Hepatocyte (in vitro differentiated cells): ENCODE measurements around the gene TGFB1. TPM values are rescaled to one million over a fixed set of nuclear protein-coding genes. Genes with fewer than 3 reads are reported as not detected.

Source experiments
- DNase-seq: peaks from one replicate; pipeline ENCODE4 v3.0.0-alpha.2; 2016; ENCODE audit warnings: low spot score
- H2AFZ ChIP-seq: fragments of 200-600 bp; sonication (generic); 2 replicates; pipeline ENCODE4 v1.6.0; 2016; ENCODE audit warnings: antibody characterized with exemption, mild to moderate bottlenecking
- H3K27ac ChIP-seq: fragments of 200-600 bp; sonication (generic); 2 replicates; pipeline ENCODE4 v1.5.1; 2016; ENCODE audit warnings: mild to moderate bottlenecking
- H3K27me3 ChIP-seq: fragments of 200-600 bp; sonication (generic); 2 replicates; pipeline ENCODE4 v1.6.1; 2016
- H3K36me3 ChIP-seq: fragments of 200-600 bp; sonication (generic); replicated peaks from 2 replicates; pipeline ENCODE4 v1.5.1; 2016; ENCODE audit warnings: low read depth; ENCODE audit not compliant: insufficient read depth
- H3K4me1 ChIP-seq: fragments of 200-600 bp; sonication (generic); 2 replicates; pipeline ENCODE4 v1.5.1; 2016; ENCODE audit warnings: mild to moderate bottlenecking, moderate library complexity; ENCODE audit not compliant: insufficient read depth
- H3K4me2 ChIP-seq: fragments of 200-600 bp; sonication (generic); 2 replicates; pipeline ENCODE4 v1.6.0; 2016
- H3K4me3 ChIP-seq: fragments of 200-600 bp; sonication (generic); 2 replicates; pipeline ENCODE4 v1.5.1; 2016; ENCODE audit warnings: mild to moderate bottlenecking
- H3K79me2 ChIP-seq: fragments of 200-600 bp; sonication (generic); 2 replicates; pipeline ENCODE4 v1.6.0; 2017; ENCODE audit warnings: mild to moderate bottlenecking
- H3K9me2 ChIP-seq: fragments of 200-600 bp; sonication (generic); replicated peaks from 2 replicates; pipeline ENCODE4 v1.6.0; 2017; ENCODE audit warnings: mild to moderate bottlenecking; ENCODE audit not compliant: insufficient read depth
- H3K9me3 ChIP-seq: fragments of 200-600 bp; sonication (generic); 2 replicates; pipeline ENCODE4 v1.5.1; 2016; ENCODE audit warnings: low read depth, mild to moderate bottlenecking
- H4K20me1 ChIP-seq: fragments of 200-600 bp; sonication (generic); 2 replicates; pipeline ENCODE4 v1.6.0; 2016; ENCODE audit warnings: mild to moderate bottlenecking; ENCODE audit not compliant: insufficient read depth, poor library complexity, severe bottlenecking
- EZH2 ChIP-seq: fragments of 200-600 bp; sonication (generic); IDR thresholded peaks from 2 replicates; pipeline ENCODE4 v1.6.1; 2016; ENCODE audit warnings: antibody characterized with exemption, mild to moderate bottlenecking, borderline replicate concordance
- EZH2phosphoT487 ChIP-seq: fragments of 200-600 bp; sonication (generic); IDR thresholded peaks from one replicate; pipeline ENCODE4 v1.6.1; 2018; ENCODE audit warnings: antibody characterized with exemption, mild to moderate bottlenecking, low read depth, moderate library complexity; ENCODE audit not compliant: unreplicated experiment, severe bottlenecking
- WGBS: methylation state at CpG from one replicate; pipeline ENCODE4 v1.1.6; 2016; ENCODE audit warnings: low lambda C conversion rate; ENCODE audit errors: missing lambda C conversion rate; 5-methylcytosine and 5-hydroxymethylcytosine counted together
- polyA plus RNA-seq: library from polyadenylated mRNA; unstranded; fragments of >200 nt; fragmentation: Nextera tagmentation; extraction: Ambion mirVana; gene quantifications from 2 replicates; pipeline ENCODE4 v1.2.1, GENCODE V29; 2016
- total RNA-seq: library from RNA; depleted of rRNA; stranded (reverse); fragments of >200 nt; gene quantifications from 2 replicates; pipeline ENCODE4 v1.2.3, GENCODE V29; 2014
- TF ChIP-seq, protein P1 (sequence below): fragments of 200-600 bp; sonication (generic); IDR thresholded peaks from 2 replicates; pipeline ENCODE4 v1.5.1; 2016; ENCODE audit warnings: antibody characterized with exemption, mild to moderate bottlenecking; ENCODE audit not compliant: poor library complexity

TGFB1 gene
- total and polyA plus RNA-seq, 2 experiments from 2014 or later = 17.1 to 122 TPM

DNA sequence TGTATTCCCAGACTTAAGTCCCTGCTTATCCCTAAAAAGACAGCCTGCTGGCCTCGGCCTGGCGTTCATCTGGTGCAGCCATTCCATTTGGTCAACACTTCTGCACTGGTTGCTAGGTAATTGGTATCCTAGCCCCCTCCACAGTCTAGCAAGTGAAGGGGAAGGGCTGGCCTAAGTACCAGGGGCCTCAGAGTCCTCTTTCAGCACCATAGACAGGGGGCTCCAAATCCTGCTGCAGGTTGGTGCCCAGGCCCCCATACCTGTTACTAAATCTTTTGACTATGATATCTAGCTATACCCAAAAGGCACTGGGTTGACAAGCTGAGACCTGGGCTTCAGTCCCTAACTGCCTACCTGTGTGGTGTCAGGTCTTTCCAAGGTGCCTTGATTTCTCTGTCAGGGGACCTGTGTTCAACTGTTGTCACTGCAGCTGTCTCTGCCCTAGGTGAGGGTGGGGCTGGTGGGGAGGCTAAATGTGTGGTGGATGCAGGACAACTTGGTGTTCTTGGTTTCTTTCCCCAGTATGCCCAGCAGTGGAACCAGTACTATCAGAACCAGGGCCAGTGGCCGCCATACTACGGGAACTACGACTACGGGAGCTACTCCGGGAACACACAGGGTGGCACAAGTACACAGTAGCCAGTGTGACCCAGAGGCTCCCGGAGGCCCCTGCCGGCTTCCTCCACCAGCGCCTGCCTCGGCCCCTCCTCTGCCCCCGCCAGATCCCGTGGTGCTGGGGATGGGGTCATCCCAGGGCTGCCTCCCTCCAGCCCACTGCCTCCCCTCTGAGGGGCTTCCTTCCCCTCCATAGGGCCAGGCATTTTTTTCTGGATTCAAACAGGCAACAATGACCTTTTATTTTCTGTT, 47.6 kb downstream of the TGFB1 start:
- no peaks in the 10 kb centered on the region for H3K36me3 ChIP-seq
- no peaks in the 10 kb centered on the region for H3K27me3 ChIP-seq
- no peaks in the 10 kb centered on the region for H3K9me3 ChIP-seq
- H3K4me1 ChIP-seq = peaks cover 14% of the 10 kb centered on the region
- H3K4me3 ChIP-seq = no peak overlapping the region
- H3K27ac ChIP-seq = no peak overlapping the region
- peaks cover 11% of the 10 kb centered on the region for H3K79me2 ChIP-seq
- 94% methylated on average over 13 of the region's 13 CpGs for WGBS
- H2AFZ ChIP-seq = no peak overlapping the region
- H3K9me2 ChIP-seq = no peaks in the 10 kb centered on the region
- H3K4me2 ChIP-seq = no peak overlapping the region
- no peak for TF ChIP-seq EZH2phosphoT487
- TF ChIP-seq EZH2 = no peak
- TF ChIP-seq, protein P1, sequence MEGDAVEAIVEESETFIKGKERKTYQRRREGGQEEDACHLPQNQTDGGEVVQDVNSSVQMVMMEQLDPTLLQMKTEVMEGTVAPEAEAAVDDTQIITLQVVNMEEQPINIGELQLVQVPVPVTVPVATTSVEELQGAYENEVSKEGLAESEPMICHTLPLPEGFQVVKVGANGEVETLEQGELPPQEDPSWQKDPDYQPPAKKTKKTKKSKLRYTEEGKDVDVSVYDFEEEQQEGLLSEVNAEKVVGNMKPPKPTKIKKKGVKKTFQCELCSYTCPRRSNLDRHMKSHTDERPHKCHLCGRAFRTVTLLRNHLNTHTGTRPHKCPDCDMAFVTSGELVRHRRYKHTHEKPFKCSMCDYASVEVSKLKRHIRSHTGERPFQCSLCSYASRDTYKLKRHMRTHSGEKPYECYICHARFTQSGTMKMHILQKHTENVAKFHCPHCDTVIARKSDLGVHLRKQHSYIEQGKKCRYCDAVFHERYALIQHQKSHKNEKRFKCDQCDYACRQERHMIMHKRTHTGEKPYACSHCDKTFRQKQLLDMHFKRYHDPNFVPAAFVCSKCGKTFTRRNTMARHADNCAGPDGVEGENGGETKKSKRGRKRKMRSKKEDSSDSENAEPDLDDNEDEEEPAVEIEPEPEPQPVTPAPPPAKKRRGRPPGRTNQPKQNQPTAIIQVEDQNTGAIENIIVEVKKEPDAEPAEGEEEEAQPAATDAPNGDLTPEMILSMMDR = no peak
- no peaks in the 10 kb centered on the region for H4K20me1 ChIP-seq
- no peak for DNase-seq

DNA sequence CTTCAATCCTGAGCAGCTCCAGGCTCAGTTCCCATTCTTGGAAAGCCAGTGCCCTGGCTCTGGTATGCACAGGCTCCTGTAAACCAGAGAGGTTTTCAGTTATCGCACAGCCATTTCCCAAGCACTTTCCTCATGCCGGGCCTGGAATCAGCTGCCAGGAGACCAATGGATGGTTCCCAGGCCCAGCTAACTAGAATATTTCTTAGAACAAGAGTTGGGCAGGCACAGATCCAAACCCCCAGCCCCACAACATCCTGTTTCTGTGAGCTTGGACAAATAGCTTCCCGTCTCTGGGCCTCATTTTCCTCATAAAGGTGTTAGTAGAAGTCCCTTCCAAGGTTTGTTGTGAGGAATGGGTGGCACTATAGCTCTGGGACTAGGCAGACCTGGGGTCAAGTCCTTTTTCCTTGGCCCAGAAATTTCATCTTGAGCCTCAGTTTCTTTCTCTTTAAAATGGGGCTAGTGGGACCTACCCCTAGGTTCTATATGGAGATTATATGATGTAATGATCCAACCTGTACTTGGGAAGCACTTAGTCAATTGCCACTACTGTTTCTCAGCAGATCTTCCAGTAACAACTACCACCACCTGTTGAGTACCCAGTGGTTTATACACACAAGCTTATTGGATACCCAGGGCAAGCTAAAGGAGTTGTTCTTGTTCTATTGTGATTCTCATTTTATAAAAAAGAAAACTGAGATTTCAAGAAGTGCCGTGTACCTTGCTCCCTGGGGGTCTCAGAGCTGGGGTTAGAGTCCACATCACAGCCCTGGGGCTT, 48.8 kb downstream of the TGFB1 start:
- Histone ChIP-seq H2AFZ (no peak overlapping the region), H3K27me3 (no peaks in the 10 kb centered on the region), H3K9me3 (no peaks in the 10 kb centered on the region), H3K27ac (no peak overlapping the region), H3K4me1 (peaks cover 10% of the 10 kb centered on the region), H3K9me2 (no peaks in the 10 kb centered on the region), H3K36me3 (no peaks in the 10 kb centered on the region), H3K79me2 (peaks cover 12% of the 10 kb centered on the region), H4K20me1 (no peaks in the 10 kb centered on the region), H3K4me3 (no peak overlapping the region), H3K4me2 (no peak overlapping the region)
- TF ChIP-seq, protein P1 = no peak
- no peak for TF ChIP-seq EZH2phosphoT487
- no peak for TF ChIP-seq EZH2
- no peak for DNase-seq
- 91% methylated on average over 4 of the region's 4 CpGs for WGBS

DNA sequence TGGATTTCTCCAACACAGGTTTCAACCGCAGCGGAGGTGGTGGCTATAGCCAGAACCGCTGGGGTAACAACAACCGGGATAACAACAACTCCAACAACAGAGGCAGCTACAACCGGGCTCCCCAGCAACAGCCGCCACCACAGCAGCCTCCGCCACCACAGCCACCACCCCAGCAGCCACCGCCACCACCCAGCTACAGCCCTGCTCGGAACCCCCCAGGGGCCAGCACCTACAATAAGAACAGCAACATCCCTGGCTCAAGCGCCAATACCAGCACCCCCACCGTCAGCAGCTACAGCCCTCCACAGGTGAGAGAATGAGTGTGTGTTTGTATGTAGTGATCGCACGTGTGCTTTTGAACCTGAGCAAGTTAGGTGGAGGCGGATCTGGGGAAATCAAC, 49.8 kb downstream of the TGFB1 start:
- TF ChIP-seq EZH2phosphoT487 = no peak
- TF ChIP-seq, protein P1 = no peak
- no peak for TF ChIP-seq EZH2
- Histone ChIP-seq H3K4me2 (no peak overlapping the region), H3K27me3 (no peaks in the 10 kb centered on the region), H3K9me2 (no peaks in the 10 kb centered on the region), H3K4me1 (peaks cover 4% of the 10 kb centered on the region), H4K20me1 (no peaks in the 10 kb centered on the region), H3K9me3 (no peaks in the 10 kb centered on the region), H3K36me3 (no peaks in the 10 kb centered on the region), H2AFZ (no peak overlapping the region), H3K4me3 (no peak overlapping the region), H3K79me2 (peaks cover 7% of the 10 kb centered on the region), H3K27ac (no peak overlapping the region)
- WGBS = 97% methylated on average over 14 of the region's 14 CpGs
- no peak for DNase-seq
